Measurements from ENCODE around the gene PRMT3. TPM values are rescaled to one million over a fixed set of nuclear protein-coding genes. Genes with fewer than 3 reads are reported as not detected.
"Not testable (repeated sequence)": the region's sequence is repeated elsewhere in the genome, so short reads cannot be mapped to it uniquely, and the experiment has no call there.

The PRMT3 gene
- total and polyA plus RNA-seq, 10 donors = 6.9 to 20.7 (median 13.8) TPM

DNA sequence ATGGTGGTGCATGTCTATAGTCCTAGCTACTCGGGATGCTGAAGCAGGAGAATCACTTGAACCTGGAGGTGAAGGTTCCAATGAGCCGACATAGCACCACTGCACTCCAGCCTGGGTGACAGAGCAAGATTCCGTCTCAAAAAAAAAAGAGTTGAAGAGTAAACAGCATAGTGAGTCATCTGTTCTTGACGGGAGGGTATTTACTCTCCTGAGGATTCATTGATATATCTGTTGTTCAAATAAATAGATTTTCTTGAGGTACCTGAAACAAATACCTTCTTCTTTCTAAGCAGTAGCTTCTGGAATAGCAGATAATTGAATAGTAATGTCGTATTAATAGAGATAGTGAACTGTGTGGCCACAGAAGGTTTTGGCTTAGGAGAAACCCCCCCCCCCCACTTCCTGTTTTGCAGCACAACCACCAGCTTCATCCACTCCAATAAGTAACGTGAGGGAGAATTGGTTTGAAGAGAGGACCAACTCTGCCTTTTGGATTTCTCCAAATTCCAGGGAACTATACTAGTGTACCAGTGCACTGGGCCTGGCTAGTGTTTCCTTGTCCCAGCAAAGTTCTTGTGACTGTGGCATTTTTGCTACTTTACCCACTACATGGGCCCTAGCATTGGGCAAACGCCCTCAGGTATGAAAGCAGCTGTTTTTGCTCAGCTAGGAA is 90.0 kb downstream of the PRMT3 start:
- TF ChIP-seq POLR2A (IDR thresholded peaks at IDR 0.05) = no peak
- TF ChIP-seq POLR2AphosphoS5 (IDR thresholded peaks at IDR 0.05) = no peak
- TF ChIP-seq, protein P1, sequence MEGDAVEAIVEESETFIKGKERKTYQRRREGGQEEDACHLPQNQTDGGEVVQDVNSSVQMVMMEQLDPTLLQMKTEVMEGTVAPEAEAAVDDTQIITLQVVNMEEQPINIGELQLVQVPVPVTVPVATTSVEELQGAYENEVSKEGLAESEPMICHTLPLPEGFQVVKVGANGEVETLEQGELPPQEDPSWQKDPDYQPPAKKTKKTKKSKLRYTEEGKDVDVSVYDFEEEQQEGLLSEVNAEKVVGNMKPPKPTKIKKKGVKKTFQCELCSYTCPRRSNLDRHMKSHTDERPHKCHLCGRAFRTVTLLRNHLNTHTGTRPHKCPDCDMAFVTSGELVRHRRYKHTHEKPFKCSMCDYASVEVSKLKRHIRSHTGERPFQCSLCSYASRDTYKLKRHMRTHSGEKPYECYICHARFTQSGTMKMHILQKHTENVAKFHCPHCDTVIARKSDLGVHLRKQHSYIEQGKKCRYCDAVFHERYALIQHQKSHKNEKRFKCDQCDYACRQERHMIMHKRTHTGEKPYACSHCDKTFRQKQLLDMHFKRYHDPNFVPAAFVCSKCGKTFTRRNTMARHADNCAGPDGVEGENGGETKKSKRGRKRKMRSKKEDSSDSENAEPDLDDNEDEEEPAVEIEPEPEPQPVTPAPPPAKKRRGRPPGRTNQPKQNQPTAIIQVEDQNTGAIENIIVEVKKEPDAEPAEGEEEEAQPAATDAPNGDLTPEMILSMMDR (IDR thresholded peaks at IDR 0.05 in 8 of 11, conservative IDR thresholded peaks at IDR 0.05 in 3 of 11) = no peak
- H3K27me3 ChIP-seq (replicated peaks in 1 of 7) = no peaks in the 10 kb centered on the region
- DNase-seq = no peak
- no peak overlapping the region for H3K4me3 ChIP-seq
- peaks cover 0 to 27% (median 0%) of the 10 kb centered on the region in 6 donors for H3K36me3 ChIP-seq
- H3K27ac ChIP-seq = no peak overlapping the region
- 77 to 87% (median 82%) methylated on average over 7 of the region's 7 CpGs for whole genome bisulfite sequencing, 5 donors
- intact Hi-C loops (cut with DNase I; ENCODE audit: low total_unique reads) = no loop called here
- peaks cover 0 to 19% (median 9%) of the 10 kb centered on the region in 6 donors for H3K4me1 ChIP-seq
- no peaks in the 10 kb centered on the region for H3K9me3 ChIP-seq

DNA sequence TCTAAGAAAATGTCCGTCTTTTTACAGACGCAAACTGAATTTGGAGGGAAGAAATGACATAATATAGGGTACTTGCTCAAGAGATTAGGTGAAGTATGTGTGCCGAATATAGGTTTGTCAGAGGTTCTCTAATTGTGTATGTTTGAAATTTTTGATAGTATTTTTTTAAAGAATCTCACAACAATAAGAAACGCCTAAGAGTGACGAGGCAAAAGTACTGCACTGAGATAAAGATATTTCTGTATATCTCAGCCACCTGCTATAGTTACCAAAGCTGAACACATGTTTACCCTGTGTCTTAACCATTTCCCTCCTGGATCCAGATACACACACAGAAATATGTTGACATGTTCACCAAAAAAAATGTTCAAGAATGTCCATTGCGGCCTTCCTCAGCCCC is 92.0 kb downstream of the PRMT3 start:
- 93 to 98% (median 95%) methylated on average over 6 of the region's 6 CpGs for WGBS, 5 donors
- intact Hi-C loops (cut with DNase I; ENCODE audit: low total_unique reads) = no loop called here

DNA sequence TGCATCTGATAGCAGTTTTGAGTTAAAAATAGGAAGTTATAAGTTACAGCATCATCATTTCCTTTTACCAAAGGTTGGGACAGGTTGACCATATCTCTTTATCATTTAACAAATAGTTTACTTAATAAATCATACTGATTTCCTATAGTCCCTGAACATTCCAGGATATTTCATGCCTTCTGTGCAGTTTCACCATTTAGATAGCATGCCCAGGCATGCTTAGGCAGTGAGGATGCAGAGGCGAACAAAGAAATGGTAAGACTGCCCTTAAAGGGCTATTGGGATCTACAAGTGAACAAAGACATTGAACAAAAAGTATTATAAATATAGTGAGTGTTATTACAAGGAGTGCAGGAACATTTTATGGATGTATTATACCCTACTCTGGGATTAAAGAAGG is 96.4 kb downstream of the PRMT3 start:
- 94 to 100% (median 100%) methylated on average over 1 of the region's 1 CpG for WGBS, 5 donors
- H3K4me3 ChIP-seq = no peak overlapping the region
- intact Hi-C loops (cut with DNase I; ENCODE audit: low total_unique reads) = no loop called here

More for the DNA sequence above, 92.0 kb downstream of the PRMT3 start:
- Histone ChIP-seq H3K4me1 (peaks cover 0 to 12% (median 8%) of the 10 kb centered on the region in 6 donors), H3K36me3 (peaks cover 0 to 31% (median 0%) of the 10 kb centered on the region in 6 donors), H3K4me3 (no peak overlapping the region), H3K27me3 (replicated peaks in 1 of 7) (no peaks in the 10 kb centered on the region), H3K27ac (no peak overlapping the region), H3K9me3 (no peaks in the 10 kb centered on the region)
- DNase-seq = no peak
- TF ChIP-seq, protein P1 (IDR thresholded peaks at IDR 0.05 in 8 of 11, conservative IDR thresholded peaks at IDR 0.05 in 3 of 11) = no peak
- TF ChIP-seq POLR2A (IDR thresholded peaks at IDR 0.05) = no peak
- no peak for TF ChIP-seq POLR2AphosphoS5 (IDR thresholded peaks at IDR 0.05)

DNA sequence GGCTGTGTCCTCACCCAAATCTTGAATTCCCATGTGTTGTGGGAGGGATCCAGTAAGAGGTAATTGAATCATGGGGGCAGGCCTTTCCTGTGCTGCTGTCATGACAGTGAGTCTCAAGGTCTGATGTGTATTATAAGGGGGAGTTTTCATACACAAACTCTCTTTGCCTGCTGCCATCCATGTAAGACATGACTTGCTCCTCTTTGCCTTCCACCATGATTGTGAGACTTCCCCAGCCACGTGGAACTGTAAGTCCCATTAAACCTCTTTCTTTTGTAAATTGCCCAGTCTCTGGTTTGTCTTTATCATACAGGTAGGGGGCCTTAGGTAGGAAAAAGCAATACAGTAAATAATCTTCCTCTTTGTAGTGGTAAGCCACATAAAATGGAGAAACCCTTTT is 96.9 kb downstream of the PRMT3 start:
- H3K4me1 ChIP-seq; DNase-seq; H3K27me3 ChIP-seq (replicated peaks in 1 of 7); intact Hi-C loops (cut with DNase I; ENCODE audit: low total_unique reads); H3K27ac ChIP-seq; H3K9me3 ChIP-seq; H3K4me3 ChIP-seq: not testable (repeated sequence)
- peaks cover 0 to 20% (median 0%) of the 10 kb centered on the region in 6 donors for H3K36me3 ChIP-seq
- WGBS, 5 donors = 82 to 100% (median 94%) methylated on average over 1 of the region's 1 CpG

More for the DNA sequence above, 96.4 kb downstream of the PRMT3 start:
- TF ChIP-seq, protein P1 (IDR thresholded peaks at IDR 0.05 in 8 of 11, conservative IDR thresholded peaks at IDR 0.05 in 3 of 11) = no peak
- TF ChIP-seq POLR2AphosphoS5 (IDR thresholded peaks at IDR 0.05) (no peak), POLR2A (IDR thresholded peaks at IDR 0.05) (no peak)
- Histone ChIP-seq H3K4me1 (no peaks in the 10 kb centered on the region), H3K9me3 (no peaks in the 10 kb centered on the region), H3K36me3 (peaks cover 0 to 20% (median 0%) of the 10 kb centered on the region in 6 donors), H3K27me3 (replicated peaks in 1 of 7) (no peaks in the 10 kb centered on the region), H3K27ac (no peak overlapping the region)
- DNase-seq = no peak

Measured in spleen (tissue), 11 donors.